ENCODE measurements around the gene ZNRF3. TPM values are rescaled to one million over a fixed set of nuclear protein-coding genes. Genes with fewer than 3 reads are reported as not detected.
"Not testable (repeated sequence)": the region's sequence is repeated elsewhere in the genome, so short reads cannot be mapped to it uniquely, and the experiment has no call there.

Gene ZNRF3
- total RNA-seq, 2 donors from 2014 or later = 0.66 to 1.7 TPM

DNA sequence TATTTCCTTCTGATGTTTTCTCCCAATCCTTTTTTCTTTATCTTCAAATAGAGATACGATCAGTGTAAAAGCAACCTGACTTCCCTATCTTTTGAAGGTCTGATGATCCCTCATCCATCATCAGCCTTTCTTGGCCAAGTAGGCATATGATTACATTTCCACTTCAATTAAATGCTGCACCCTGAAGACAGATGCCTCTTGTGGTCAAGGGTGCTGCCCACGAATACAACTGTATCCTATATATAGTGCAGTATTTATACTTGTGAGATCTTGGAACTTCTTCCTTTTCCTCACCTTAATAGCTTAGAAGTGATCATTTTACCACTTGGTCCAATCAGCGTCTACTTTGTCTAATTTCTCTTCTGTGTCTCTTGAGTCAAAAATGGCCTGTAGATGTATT, 9.3 kb upstream of the ZNRF3 start:
- Mint-ChIP-seq H3K36me3 (no peaks in the 10 kb centered on the region), H3K9me3 (no peaks in the 10 kb centered on the region), H3K27ac (no peak overlapping the region)
- ATAC-seq (no peak), DNase-seq (ENCODE audit: low spot score in 2 of 2) (no peak)

DNA sequence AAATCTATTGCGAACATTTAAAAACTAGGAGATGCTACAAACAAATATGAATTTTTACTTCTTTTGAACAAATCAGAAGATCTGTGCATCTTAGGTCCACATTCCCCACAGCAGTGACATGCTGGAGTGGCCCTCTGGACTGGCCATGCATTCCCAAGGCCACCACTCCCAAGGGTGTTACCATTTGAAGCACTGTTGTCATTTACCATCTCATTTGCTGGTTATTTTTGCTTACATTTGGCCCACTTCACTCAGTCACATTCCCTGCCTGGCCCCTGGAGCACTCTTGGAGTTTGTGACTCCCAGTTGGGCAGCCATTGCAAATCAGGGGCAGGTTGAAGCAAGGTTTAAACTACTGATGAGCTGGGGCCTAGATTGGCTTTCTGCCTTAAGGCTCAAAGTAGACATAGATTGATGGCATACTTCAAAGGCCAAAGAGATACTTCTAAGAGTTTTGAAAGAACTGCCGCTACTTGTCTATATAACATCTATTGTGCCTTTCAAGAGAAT, 8.5 kb upstream of the ZNRF3 start:
- ATAC-seq (no peak), DNase-seq (ENCODE audit: low spot score in 2 of 2) (no peak)
- H3K36me3 Mint-ChIP-seq = no peaks in the 10 kb centered on the region
- H3K9me3 Mint-ChIP-seq = no peaks in the 10 kb centered on the region
- H3K27ac Mint-ChIP-seq = no peak overlapping the region

DNA sequence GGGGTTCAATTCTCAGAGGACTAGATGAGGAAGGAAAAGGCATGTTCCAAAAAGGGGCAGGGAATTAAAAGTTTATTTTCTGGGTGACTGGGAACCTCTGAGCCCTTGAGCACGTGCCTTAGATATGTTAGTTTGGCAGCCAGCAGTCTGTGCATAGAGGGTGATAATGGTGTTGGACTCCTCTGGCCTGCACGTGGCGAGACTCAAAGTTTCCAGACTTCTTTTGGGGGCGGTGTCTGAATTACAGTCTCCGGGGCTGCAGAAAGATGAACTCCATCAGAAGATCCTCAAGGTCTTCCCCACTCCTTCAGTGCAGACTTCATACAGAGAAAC, 861 bp upstream of the ZNRF3 start:
- DNase-seq (ENCODE audit: low spot score in 2 of 2) (no peak), ATAC-seq (no peak)
- H3K36me3 Mint-ChIP-seq = peaks cover 6 to 8% of the 10 kb centered on the region in 2 donors
- no peaks in the 10 kb centered on the region for H3K9me3 Mint-ChIP-seq
- H3K27ac Mint-ChIP-seq = no peak overlapping the region

GRCh38 chr22:28883657-28883916, 215 bp downstream of the ZNRF3 start:
- no peaks in the 10 kb centered on the region for H3K9me3 Mint-ChIP-seq
- no peak for ATAC-seq
- H3K27ac Mint-ChIP-seq = no peak overlapping the region
- no peak for DNase-seq (ENCODE audit: low spot score in 2 of 2)
- H3K36me3 Mint-ChIP-seq = peaks cover 6 to 8% of the 10 kb centered on the region in 2 donors

- no peaks in the 10 kb centered on the region for H3K9me3 Mint-ChIP-seq
- H3K36me3 Mint-ChIP-seq = peaks cover 6 to 8% of the 10 kb centered on the region in 2 donors
- ATAC-seq (peak; percentile 25 to 52), DNase-seq (ENCODE audit: low spot score in 2 of 2) (peak in 1 of 2 donors; percentile 32)
- no peak overlapping the region for H3K27ac Mint-ChIP-seq
Measured at GRCh38 chr22:28883917-28884746, 760 bp downstream of the ZNRF3 start.

DNA sequence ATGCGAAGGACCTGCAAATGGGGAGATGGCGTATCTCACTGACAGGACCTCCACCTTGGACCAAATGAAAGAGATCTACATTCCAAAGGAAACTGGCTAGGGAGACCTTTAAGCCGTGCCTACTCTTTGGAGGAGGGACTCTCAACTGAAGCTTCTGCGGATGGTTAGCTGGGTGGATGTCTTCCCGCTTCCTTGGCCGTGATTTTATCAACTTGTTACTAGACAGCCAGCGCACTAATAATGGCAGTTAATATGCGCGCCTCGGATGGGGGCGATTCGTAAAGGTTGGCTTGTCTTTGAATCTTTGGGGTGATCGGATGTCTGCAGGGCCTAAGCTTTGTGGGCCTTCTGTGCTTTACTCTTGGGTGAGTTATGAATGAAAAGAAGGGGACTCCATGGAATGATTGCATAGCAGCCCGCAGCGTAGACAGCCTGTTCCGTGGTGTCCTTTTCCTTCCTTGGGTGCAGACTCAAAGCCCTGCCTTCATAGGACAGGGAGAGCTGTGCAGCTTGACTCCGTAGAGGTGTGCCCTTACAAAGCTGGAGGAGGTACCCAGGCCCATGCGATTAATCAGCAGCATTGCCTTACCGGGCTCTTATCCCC, 1.5 kb downstream of the ZNRF3 start:
- DNase-seq (ENCODE audit: low spot score in 2 of 2) (no peak), ATAC-seq (no peak)
- H3K9me3 Mint-ChIP-seq = no peaks in the 10 kb centered on the region
- H3K27ac Mint-ChIP-seq = no peak overlapping the region
- H3K36me3 Mint-ChIP-seq = peaks cover 6 to 8% of the 10 kb centered on the region in 2 donors

DNA sequence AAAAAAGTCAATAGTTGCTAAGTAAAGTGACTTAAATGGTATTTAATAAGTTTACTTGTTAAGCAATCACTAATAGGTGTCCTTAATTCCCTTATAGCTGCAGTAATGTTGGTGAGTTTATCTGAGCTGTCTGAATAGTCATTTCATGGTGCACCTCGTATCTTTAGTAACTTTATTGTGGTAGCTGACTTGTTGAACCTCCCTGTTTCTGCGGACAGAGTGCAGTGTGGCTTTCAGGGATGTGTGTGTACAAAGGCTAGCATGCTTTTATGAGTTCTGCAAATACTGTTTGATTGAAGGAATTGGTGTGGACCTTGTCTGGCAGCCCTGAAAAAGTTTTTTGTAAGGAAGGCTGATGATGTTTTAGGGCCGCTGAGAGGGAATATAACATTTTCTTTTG, 2.6 kb downstream of the ZNRF3 start:
- no peak for ATAC-seq
- DNase-seq (ENCODE audit: low spot score in 2 of 2) = no peak
- no peaks in the 10 kb centered on the region for H3K9me3 Mint-ChIP-seq
- H3K27ac Mint-ChIP-seq = no peak overlapping the region
- H3K36me3 Mint-ChIP-seq = peaks cover 6 to 8% of the 10 kb centered on the region in 2 donors

GRCh38 chr22:28886679-28887078, 3.3 kb downstream of the ZNRF3 start:
- DNase-seq (ENCODE audit: low spot score in 2 of 2); ATAC-seq; H3K36me3 Mint-ChIP-seq; H3K9me3 Mint-ChIP-seq; H3K27ac Mint-ChIP-seq: not testable (repeated sequence)

DNA sequence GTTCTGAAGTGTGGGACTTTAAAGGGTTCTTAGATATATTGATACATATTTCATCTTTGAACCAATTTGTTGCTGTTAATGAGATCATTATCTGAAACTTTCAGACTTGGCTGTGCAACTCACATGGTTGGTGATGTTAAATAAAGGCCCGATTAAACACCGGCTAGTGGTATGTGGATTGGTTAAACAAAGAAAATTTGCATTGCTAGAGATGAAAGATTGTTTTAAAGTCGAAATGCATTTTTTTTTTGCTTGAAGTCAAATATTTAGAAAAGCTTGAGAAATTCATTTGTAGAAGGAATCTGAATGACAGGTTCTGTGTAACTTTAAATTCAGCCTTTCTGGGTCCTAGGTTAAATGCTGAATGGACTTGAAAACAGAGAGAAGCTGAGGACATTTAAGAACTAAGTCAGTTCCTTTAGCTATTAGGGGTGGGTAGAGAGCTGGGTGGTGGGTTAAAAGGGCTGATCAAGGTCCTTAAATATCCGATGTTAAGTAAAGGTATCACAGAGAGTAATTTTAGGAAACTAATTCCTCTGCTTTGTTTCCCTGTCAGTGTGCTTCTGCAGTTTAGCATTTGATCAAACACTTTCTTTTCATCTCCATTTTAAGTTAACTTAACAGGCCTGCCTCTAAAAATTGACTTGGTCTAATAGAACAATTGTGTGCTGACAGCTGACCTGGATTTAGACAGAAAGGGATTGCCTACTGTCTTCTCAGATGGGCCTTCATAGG, 4.5 kb downstream of the ZNRF3 start:
- H3K9me3 Mint-ChIP-seq = no peaks in the 10 kb centered on the region

GRCh38 chr22:28889478-28890024, 6.2 kb downstream of the ZNRF3 start:
- no peak for ATAC-seq
- Mint-ChIP-seq H3K27ac (no peak overlapping the region), H3K36me3 (peaks cover 0 to 3% of the 10 kb centered on the region in 2 donors)

More for the DNA sequence above, 4.5 kb downstream of the ZNRF3 start:
- ATAC-seq (no peak), DNase-seq (ENCODE audit: low spot score in 2 of 2) (no peak)
- Mint-ChIP-seq H3K27ac (no peak overlapping the region), H3K36me3 (peaks cover 0 to 6% of the 10 kb centered on the region in 2 donors)

DNA sequence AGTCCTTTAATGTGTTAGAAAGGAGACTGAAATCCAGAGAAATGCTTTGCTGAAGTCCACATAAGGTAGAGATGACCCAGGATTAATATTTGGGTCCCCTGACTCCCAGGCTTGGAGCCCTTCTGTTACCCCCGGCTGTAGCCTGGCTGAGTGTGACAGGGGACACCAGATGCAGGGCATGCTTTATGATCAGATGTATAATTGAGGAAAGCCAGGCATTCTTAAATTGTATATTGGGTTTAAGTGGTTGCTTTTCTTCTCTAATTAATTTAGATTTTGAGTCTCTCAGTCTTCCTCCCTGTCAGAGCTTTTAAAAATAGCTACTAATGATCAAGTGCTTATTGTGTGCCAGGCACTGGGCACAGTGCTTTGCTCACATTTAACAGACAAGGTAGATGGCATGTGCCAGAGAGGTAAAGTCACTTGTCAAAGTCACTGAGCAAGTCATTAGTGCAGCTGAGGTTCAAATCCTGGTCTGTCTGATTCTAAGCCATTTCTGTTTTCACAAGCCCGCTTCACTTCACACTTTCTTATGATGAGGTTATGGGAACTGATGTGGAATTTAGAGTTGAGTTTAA, 7.9 kb downstream of the ZNRF3 start:
- DNase-seq (ENCODE audit: low spot score in 2 of 2) = no peak
- H3K36me3 Mint-ChIP-seq = no peaks in the 10 kb centered on the region
- H3K9me3 Mint-ChIP-seq = no peaks in the 10 kb centered on the region
- ATAC-seq = no peak
- H3K27ac Mint-ChIP-seq = no peak overlapping the region

More at GRCh38 chr22:28889478-28890024, 6.2 kb downstream of the ZNRF3 start:
- H3K9me3 Mint-ChIP-seq = no peaks in the 10 kb centered on the region
- no peak for DNase-seq (ENCODE audit: low spot score in 2 of 2)

GRCh38 chr22:28892175-28892731, 8.9 kb downstream of the ZNRF3 start:
- DNase-seq (ENCODE audit: low spot score in 2 of 2) (no peak), ATAC-seq (peak; percentile 41 to 63)
- H3K27ac Mint-ChIP-seq = no peak overlapping the region
- no peaks in the 10 kb centered on the region for H3K36me3 Mint-ChIP-seq
- H3K9me3 Mint-ChIP-seq = no peaks in the 10 kb centered on the region

DNA sequence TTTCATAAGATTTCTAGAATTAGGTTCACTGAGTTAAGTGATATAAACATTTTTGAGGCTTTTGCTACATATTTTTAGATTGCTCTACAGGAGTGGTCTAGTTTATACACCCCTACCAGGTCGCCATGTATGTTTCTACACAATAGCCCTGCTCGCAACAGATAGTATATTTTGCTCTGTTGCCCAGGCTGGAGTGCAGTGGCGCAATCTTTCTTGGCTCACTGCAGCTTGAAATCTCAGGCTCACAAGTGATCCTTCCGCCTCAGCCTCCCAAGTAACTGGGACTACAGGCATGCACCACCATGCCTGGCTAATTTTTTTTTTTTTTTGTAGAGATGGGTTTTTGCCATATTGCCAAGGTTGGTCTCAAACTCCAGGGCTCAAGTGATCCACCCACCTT, 10.4 kb downstream of the ZNRF3 start:
- no peak for DNase-seq (ENCODE audit: low spot score in 2 of 2)
- no peak for ATAC-seq
- H3K9me3 Mint-ChIP-seq = no peaks in the 10 kb centered on the region
- no peak overlapping the region for H3K27ac Mint-ChIP-seq
- no peaks in the 10 kb centered on the region for H3K36me3 Mint-ChIP-seq

GRCh38 chr22:28894334-28894733, 11.0 kb downstream of the ZNRF3 start:
- DNase-seq (ENCODE audit: low spot score in 2 of 2) (no peak), ATAC-seq (no peak)
- H3K9me3 Mint-ChIP-seq = no peaks in the 10 kb centered on the region
- H3K27ac Mint-ChIP-seq = no peak overlapping the region
- no peaks in the 10 kb centered on the region for H3K36me3 Mint-ChIP-seq

GRCh38 chr22:28894807-28895206, 11.4 kb downstream of the ZNRF3 start:
- ATAC-seq (no peak), DNase-seq (ENCODE audit: low spot score in 2 of 2) (no peak)
- Mint-ChIP-seq H3K27ac (no peak overlapping the region), H3K9me3 (no peaks in the 10 kb centered on the region), H3K36me3 (no peaks in the 10 kb centered on the region)

GRCh38 chr22:28896611-28897010, 13.2 kb downstream of the ZNRF3 start:
- DNase-seq (ENCODE audit: low spot score in 2 of 2) (no peak), ATAC-seq (no peak)
- H3K27ac Mint-ChIP-seq = no peak overlapping the region
- H3K36me3 Mint-ChIP-seq = no peaks in the 10 kb centered on the region
- no peaks in the 10 kb centered on the region for H3K9me3 Mint-ChIP-seq

- no peak for ATAC-seq
- H3K36me3 Mint-ChIP-seq = no peaks in the 10 kb centered on the region
- no peaks in the 10 kb centered on the region for H3K9me3 Mint-ChIP-seq
- no peak for DNase-seq (ENCODE audit: low spot score in 2 of 2)
- H3K27ac Mint-ChIP-seq = no peak overlapping the region
Measured at GRCh38 chr22:28898233-28898629, 14.9 kb downstream of the ZNRF3 start.

Measured in activated naive CD4-positive, alpha-beta T cell treated with anti-CD3 and anti-CD28 coated beads, Interleukin-2, amount 50 U/mL, for 72 hours (primary cell).